ENCODE data around the gene GHR.

DNA sequence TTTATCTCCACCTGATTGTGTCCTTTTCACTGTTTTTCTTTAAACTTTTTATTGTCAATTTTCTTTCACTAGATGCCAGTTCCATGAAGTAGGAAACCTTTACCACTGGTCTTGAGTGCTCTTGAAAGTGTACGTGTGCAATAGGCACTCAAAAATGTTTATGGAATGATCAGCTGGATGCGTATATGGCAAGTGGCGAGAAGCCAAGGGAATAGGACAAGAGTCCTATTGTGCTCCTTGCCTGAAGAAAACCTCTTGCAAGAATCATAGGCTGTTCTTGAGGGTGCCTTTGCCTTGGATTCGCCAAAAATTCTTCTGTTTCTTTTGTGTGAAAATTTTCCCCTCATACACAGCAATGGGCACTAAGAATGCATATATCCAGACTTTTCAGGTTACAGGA lies 97.7 kb downstream of the GHR start:
- no peak for TF ChIP-seq PML (IDR thresholded peaks at IDR 0.05; ENCODE audit: low read length)
- TF ChIP-seq, protein P1, sequence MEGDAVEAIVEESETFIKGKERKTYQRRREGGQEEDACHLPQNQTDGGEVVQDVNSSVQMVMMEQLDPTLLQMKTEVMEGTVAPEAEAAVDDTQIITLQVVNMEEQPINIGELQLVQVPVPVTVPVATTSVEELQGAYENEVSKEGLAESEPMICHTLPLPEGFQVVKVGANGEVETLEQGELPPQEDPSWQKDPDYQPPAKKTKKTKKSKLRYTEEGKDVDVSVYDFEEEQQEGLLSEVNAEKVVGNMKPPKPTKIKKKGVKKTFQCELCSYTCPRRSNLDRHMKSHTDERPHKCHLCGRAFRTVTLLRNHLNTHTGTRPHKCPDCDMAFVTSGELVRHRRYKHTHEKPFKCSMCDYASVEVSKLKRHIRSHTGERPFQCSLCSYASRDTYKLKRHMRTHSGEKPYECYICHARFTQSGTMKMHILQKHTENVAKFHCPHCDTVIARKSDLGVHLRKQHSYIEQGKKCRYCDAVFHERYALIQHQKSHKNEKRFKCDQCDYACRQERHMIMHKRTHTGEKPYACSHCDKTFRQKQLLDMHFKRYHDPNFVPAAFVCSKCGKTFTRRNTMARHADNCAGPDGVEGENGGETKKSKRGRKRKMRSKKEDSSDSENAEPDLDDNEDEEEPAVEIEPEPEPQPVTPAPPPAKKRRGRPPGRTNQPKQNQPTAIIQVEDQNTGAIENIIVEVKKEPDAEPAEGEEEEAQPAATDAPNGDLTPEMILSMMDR (IDR thresholded peaks at IDR 0.05 in 2 of 3, conservative IDR thresholded peaks at IDR 0.05 in 1 of 3; ENCODE audit: control insufficient read depth in 2 of 3, extremely low read depth in 1 of 3, insufficient read depth in 1 of 3, low read depth in 3 of 3, low read length in 3 of 3), result no peak
- no peak for TF ChIP-seq SIN3A (IDR thresholded peaks at IDR 0.05; ENCODE audit: low read depth, low read length)
- no peak for TF ChIP-seq CEBPB (IDR thresholded peaks at IDR 0.05; ENCODE audit: borderline replicate concordance in 1 of 2, low read depth in 2 of 2, low read length in 2 of 2)
- no peak for TF ChIP-seq ESRRA (IDR thresholded peaks at IDR 0.05; ENCODE audit: low read length)
- no peak for TF ChIP-seq ZBTB11 (CRISPR knock-in tag; IDR thresholded peaks at IDR 0.05)

Data from GM12878 (cell line).